IPS DF 6.9 (cell line): ENCODE results near the gene CNTNAP2.

ENCODE experiments used
- DNase-seq: peaks from one replicate; pipeline ENCODE4 v3.0.0-alpha.2; 2013; ENCODE audit warnings: low read depth, low spot score
- H3K27ac ChIP-seq: one replicate; pipeline ENCODE4 v1.5.1; 2013; ENCODE audit warnings: low read length, control low read depth
- H3K27me3 ChIP-seq: 2 replicates; pipeline ENCODE4 v1.6.1; 2013; ENCODE audit warnings: mild to moderate bottlenecking, low read length; ENCODE audit not compliant: control insufficient read depth, insufficient read depth
- H3K36me3 ChIP-seq: 2 replicates; pipeline ENCODE4 v1.6.1; 2013; ENCODE audit warnings: low read length; ENCODE audit not compliant: control insufficient read depth, insufficient read depth
- H3K4me1 ChIP-seq: 2 replicates; pipeline ENCODE4 v1.6.1; 2013; ENCODE audit warnings: low read length; ENCODE audit not compliant: control insufficient read depth, insufficient read depth
- H3K4me3 ChIP-seq: 2 replicates; pipeline ENCODE4 v1.5.1; 2013; ENCODE audit warnings: mild to moderate bottlenecking, low read length
- H3K9me3 ChIP-seq: 2 replicates; pipeline ENCODE4 v1.6.1; 2013; ENCODE audit warnings: low read length, inconsistent platforms; ENCODE audit not compliant: control insufficient read depth, insufficient read depth
- WGBS: extraction: QIAGEN DNeasy Blood & Tissue Kit; methylation state at CpG from one replicate; pipeline ENCODE4 v1.1.7; 2013; ENCODE audit warnings: mixed read lengths, missing lambda C conversion rate; ENCODE audit not compliant: insufficient read length, insufficient coverage; 5-methylcytosine and 5-hydroxymethylcytosine counted together

CNTNAP2 gene

GRCh38 chr7:148121847-148122246, 2005.2 kb downstream of the CNTNAP2 start:
- Histone ChIP-seq H3K4me1 (no peaks in the 10 kb centered on the region), H3K27ac (no peak overlapping the region), H3K9me3 (no peaks in the 10 kb centered on the region), H3K27me3 (no peaks in the 10 kb centered on the region), H3K4me3 (no peak overlapping the region), H3K36me3 (no peaks in the 10 kb centered on the region)
- DNase-seq, result no peak
- no CpG with 5 or more reads among the region's 4 CpGs for WGBS

GRCh38 chr7:148124477-148124876, 2007.9 kb downstream of the CNTNAP2 start:
- Histone ChIP-seq H3K4me1 (no peaks in the 10 kb centered on the region), H3K9me3 (no peaks in the 10 kb centered on the region), H3K36me3 (no peaks in the 10 kb centered on the region), H3K4me3 (no peak overlapping the region), H3K27me3 (no peaks in the 10 kb centered on the region), H3K27ac (no peak overlapping the region)
- no CpG with 5 or more reads among the region's 5 CpGs for WGBS
- no peak for DNase-seq

GRCh38 chr7:148127374-148127773, 2010.8 kb downstream of the CNTNAP2 start:
- H3K27ac ChIP-seq, result no peak overlapping the region
- WGBS, result no CpG with 5 or more reads among the region's 1 CpG
- no peaks in the 10 kb centered on the region for H3K36me3 ChIP-seq
- H3K4me3 ChIP-seq, result no peak overlapping the region
- DNase-seq, result no peak
- no peaks in the 10 kb centered on the region for H3K9me3 ChIP-seq
- no peaks in the 10 kb centered on the region for H3K4me1 ChIP-seq
- H3K27me3 ChIP-seq, result no peaks in the 10 kb centered on the region

- no peaks in the 10 kb centered on the region for H3K27me3 ChIP-seq
- no peak overlapping the region for H3K27ac ChIP-seq
- no peak overlapping the region for H3K4me3 ChIP-seq
- DNase-seq, result no peak
- H3K36me3 ChIP-seq, result no peaks in the 10 kb centered on the region
- H3K4me1 ChIP-seq, result no peaks in the 10 kb centered on the region
- whole genome bisulfite sequencing, result no CpG with 5 or more reads among the region's 6 CpGs
- no peaks in the 10 kb centered on the region for H3K9me3 ChIP-seq
These were observed 2012.4 kb downstream of the CNTNAP2 start for GRCh38 chr7:148129023-148129422.

- Histone ChIP-seq H3K4me1 (no peaks in the 10 kb centered on the region), H3K9me3 (peaks cover 2% of the 10 kb centered on the region; the same call in 1 of the 2 replicates), H3K4me3 (no peak overlapping the region), H3K27ac (no peak overlapping the region), H3K27me3 (no peaks in the 10 kb centered on the region), H3K36me3 (no peaks in the 10 kb centered on the region)
- WGBS, result no CpG with 5 or more reads among the region's 2 CpGs
- DNase-seq, result no peak
These were observed 2018.5 kb downstream of the CNTNAP2 start for GRCh38 chr7:148135116-148135515.

- no peak for DNase-seq
- no peaks in the 10 kb centered on the region for H3K27me3 ChIP-seq
- H3K9me3 ChIP-seq, result peaks cover 2% of the 10 kb centered on the region; the same call in 1 of the 2 replicates
- H3K4me3 ChIP-seq, result no peak overlapping the region
- no peaks in the 10 kb centered on the region for H3K4me1 ChIP-seq
- 96% methylated on average over 1 of the region's 3 CpGs for WGBS
- no peaks in the 10 kb centered on the region for H3K36me3 ChIP-seq
- H3K27ac ChIP-seq, result no peak overlapping the region
These were observed 2019.4 kb downstream of the CNTNAP2 start for GRCh38 chr7:148135997-148136396.

GRCh38 chr7:148142660-148143248, 2026.2 kb downstream of the CNTNAP2 start:
- Histone ChIP-seq H3K9me3 (peaks cover 2% of the 10 kb centered on the region; the same call in 1 of the 2 replicates), H3K27ac (no peak overlapping the region), H3K27me3 (no peaks in the 10 kb centered on the region), H3K4me1 (no peaks in the 10 kb centered on the region), H3K36me3 (no peaks in the 10 kb centered on the region), H3K4me3 (no peak overlapping the region)
- no CpG with 5 or more reads among the region's 4 CpGs for WGBS
- DNase-seq, result peak; percentile 57

GRCh38 chr7:148144827-148145226, 2028.2 kb downstream of the CNTNAP2 start:
- Histone ChIP-seq H3K4me1 (no peaks in the 10 kb centered on the region), H3K27me3 (no peaks in the 10 kb centered on the region), H3K27ac (no peak overlapping the region), H3K9me3 (peaks cover 2% of the 10 kb centered on the region; the same call in 1 of the 2 replicates), H3K4me3 (no peak overlapping the region), H3K36me3 (no peaks in the 10 kb centered on the region)
- DNase-seq, result no peak
- no CpG with 5 or more reads among the region's 4 CpGs for WGBS

- no CpG with 5 or more reads among the region's 2 CpGs for WGBS
- H3K4me1 ChIP-seq, result no peaks in the 10 kb centered on the region
- H3K27me3 ChIP-seq, result no peaks in the 10 kb centered on the region
- DNase-seq, result no peak
- H3K36me3 ChIP-seq, result no peaks in the 10 kb centered on the region
- no peak overlapping the region for H3K4me3 ChIP-seq
- no peaks in the 10 kb centered on the region; the same call in 1 of the 2 replicates for H3K9me3 ChIP-seq
- no peak overlapping the region for H3K27ac ChIP-seq
These were observed 2029.7 kb downstream of the CNTNAP2 start for GRCh38 chr7:148146346-148146745.

- H3K36me3 ChIP-seq, result no peaks in the 10 kb centered on the region
- WGBS, result no CpG with 5 or more reads among the region's 6 CpGs
- no peaks in the 10 kb centered on the region; the same call in 1 of the 2 replicates for H3K9me3 ChIP-seq
- H3K27ac ChIP-seq, result no peak overlapping the region
- H3K4me1 ChIP-seq, result no peaks in the 10 kb centered on the region
- H3K27me3 ChIP-seq, result no peaks in the 10 kb centered on the region
- DNase-seq, result no peak
- H3K4me3 ChIP-seq, result no peak overlapping the region
These were observed 2030.8 kb downstream of the CNTNAP2 start for GRCh38 chr7:148147438-148147837.

- Histone ChIP-seq H3K27ac (no peak overlapping the region), H3K27me3 (no peaks in the 10 kb centered on the region), H3K4me1 (no peaks in the 10 kb centered on the region), H3K4me3 (no peak overlapping the region), H3K9me3 (no peaks in the 10 kb centered on the region; the same call in 1 of the 2 replicates), H3K36me3 (no peaks in the 10 kb centered on the region)
- no CpG with 5 or more reads among the region's 3 CpGs for WGBS
- DNase-seq, result no peak
These were observed 2031.9 kb downstream of the CNTNAP2 start for GRCh38 chr7:148148456-148148855.
